PC-3 (cell line): Measurements from ENCODE around the gene MAP3K20.

Experiments
- CTCF ChIP-seq: fragments of 300-600 bp; sonication (generic); conservative IDR thresholded peaks from 2 replicates; pipeline ENCODE4 v1.5.1; 2017; ENCODE audit warnings: antibody characterized with exemption, low read depth, mild to moderate bottlenecking, low read length
- EZH2 ChIP-seq: fragments of 300-600 bp; sonication (generic); IDR thresholded peaks from one replicate; pipeline ENCODE4 v1.6.1; 2017; ENCODE audit warnings: antibody characterized with exemption, mild to moderate bottlenecking, low read length; ENCODE audit not compliant: unreplicated experiment
- EZH2phosphoT487 ChIP-seq: fragments of 300-600 bp; sonication (generic); IDR thresholded peaks from 2 replicates; pipeline ENCODE4 v1.6.1; 2018; ENCODE audit warnings: mild to moderate bottlenecking, antibody characterized with exemption, low read length, borderline replicate concordance

DNA sequence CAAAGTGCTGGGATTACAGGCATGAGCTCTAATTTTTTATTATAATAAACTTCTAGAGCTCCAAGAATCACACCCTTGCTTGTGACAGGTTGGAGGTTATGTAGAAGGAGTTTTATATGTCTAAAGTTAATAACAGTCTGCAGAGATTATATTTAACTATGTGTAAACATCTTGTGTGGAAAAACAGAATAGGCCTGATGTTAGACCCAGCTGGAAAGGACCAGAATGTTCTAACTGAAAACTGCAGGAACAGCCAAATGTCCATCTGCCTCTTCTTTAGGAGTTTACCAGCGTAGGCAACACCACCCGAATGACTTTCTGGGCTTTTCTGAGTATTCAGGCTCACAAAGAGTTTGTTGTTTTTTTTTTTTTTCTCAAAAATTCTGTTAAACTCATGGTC lies 211.9 kb downstream of the MAP3K20 start:
- TF ChIP-seq EZH2, result no peak
- no peak for TF ChIP-seq CTCF
- no peak for TF ChIP-seq EZH2phosphoT487
